Measurements from ENCODE around the gene FGD2. TPM values are rescaled to one million over a fixed set of nuclear protein-coding genes. Genes with fewer than 3 reads are reported as not detected.

The FGD2 gene
- total and polyA plus RNA-seq, 2 donors (not counting 3 experiments of a cell fraction or from before 2014, with no cell fraction given), result not detected

DNA sequence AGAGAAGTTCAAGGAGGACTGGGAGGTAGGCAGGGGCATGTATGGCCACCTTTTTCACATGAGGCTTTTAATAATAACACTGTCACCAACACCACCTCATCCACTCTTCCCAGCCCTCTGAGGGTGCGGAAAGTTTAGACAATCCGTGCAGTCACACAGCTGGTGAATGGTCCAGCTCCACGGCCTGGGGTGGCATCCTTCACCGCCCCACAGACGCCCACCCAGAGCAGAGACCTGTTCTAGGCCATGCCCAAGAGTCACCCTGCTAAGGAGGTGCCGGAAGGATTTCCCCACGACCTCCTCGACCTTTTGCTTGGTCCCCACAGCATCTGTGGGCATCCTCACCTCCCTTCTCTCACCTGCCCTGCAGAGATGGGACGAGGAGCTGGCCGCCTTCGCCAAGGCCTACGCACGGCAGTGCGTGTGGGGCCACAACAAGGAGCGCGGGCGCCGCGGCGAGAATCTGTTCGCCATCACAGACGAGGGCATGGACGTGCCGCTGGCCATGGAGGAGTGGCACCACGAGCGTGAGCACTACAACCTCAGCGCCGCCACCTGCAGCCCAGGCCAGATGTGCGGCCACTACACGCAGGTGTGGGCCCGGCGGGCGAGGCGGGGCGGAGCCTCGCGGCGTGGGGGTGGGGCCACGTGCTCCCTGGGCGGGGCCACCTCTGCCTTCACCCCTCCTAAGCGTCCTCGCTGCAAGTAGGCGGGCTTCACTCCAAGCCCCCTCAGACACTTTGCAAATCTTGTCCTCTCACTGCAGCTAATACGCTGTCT lies 46.5 kb upstream of the FGD2 start:
- peaks cover 3% of the 10 kb centered on the region for H3K4me1 ChIP-seq (ENCODE audit: control insufficient read depth, extremely low read depth, insufficient read depth, low read length)
- H3K9ac ChIP-seq (replicated peaks; ENCODE audit: extremely low read depth, insufficient read depth, low read length), result no peak overlapping the region
- no peaks in the 10 kb centered on the region for H3K36me3 ChIP-seq (ENCODE audit: control insufficient read depth in 2 of 2, extremely low read depth in 1 of 2, insufficient read depth in 2 of 2, low read length in 2 of 2)
- H3K79me2 ChIP-seq (ENCODE audit: control insufficient read depth, insufficient read depth, low read length), result no peaks in the 10 kb centered on the region
- H3K9me1 ChIP-seq (replicated peaks; ENCODE audit: control insufficient read depth, extremely low read depth, insufficient read depth, low read length), result no peaks in the 10 kb centered on the region
- H2AFZ ChIP-seq (ENCODE audit: low read depth, low read length), result no peak overlapping the region
- FAIRE-seq (no peak), DNase-seq (ENCODE audit: low read depth, low spot score) (no peak)
- intact Hi-C loops (cut with micrococcal nuclease), result no loop called here
- CTCF ChIA-PET, result no interaction called here
- H3K9me3 ChIP-seq (replicated peaks; ENCODE audit: control insufficient read depth, insufficient read depth, low read length), result no peaks in the 10 kb centered on the region
- BruUV-seq (replicated peaks), result no TSS peak
- dilution Hi-C loops (cut with MboI; ENCODE audit: extremely low pct_ligation_motif_present, low sequenced_read_pairs), result no loop called here
- POLR2A ChIA-PET, result no interaction called here
- no peak for TF ChIP-seq POLR2A (IDR thresholded peaks at IDR 0.05; ENCODE audit: low read depth, low read length)
- TF ChIP-seq, protein P1, sequence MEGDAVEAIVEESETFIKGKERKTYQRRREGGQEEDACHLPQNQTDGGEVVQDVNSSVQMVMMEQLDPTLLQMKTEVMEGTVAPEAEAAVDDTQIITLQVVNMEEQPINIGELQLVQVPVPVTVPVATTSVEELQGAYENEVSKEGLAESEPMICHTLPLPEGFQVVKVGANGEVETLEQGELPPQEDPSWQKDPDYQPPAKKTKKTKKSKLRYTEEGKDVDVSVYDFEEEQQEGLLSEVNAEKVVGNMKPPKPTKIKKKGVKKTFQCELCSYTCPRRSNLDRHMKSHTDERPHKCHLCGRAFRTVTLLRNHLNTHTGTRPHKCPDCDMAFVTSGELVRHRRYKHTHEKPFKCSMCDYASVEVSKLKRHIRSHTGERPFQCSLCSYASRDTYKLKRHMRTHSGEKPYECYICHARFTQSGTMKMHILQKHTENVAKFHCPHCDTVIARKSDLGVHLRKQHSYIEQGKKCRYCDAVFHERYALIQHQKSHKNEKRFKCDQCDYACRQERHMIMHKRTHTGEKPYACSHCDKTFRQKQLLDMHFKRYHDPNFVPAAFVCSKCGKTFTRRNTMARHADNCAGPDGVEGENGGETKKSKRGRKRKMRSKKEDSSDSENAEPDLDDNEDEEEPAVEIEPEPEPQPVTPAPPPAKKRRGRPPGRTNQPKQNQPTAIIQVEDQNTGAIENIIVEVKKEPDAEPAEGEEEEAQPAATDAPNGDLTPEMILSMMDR (IDR thresholded peaks at IDR 0.05; ENCODE audit: extremely low read depth in 1 of 2, insufficient read depth in 1 of 2, low read depth in 1 of 2, low read length in 2 of 2), result no peak
- TF ChIP-seq FOS (IDR thresholded peaks at IDR 0.05; ENCODE audit: borderline replicate concordance, insufficient read depth, low read length), result no peak
- no peak for TF ChIP-seq MYC (IDR thresholded peaks at IDR 0.05; ENCODE audit: low read depth, low read length)
- no peak for TF ChIP-seq POLR2AphosphoS5 (IDR thresholded peaks at IDR 0.05; ENCODE audit: insufficient read depth, low read depth, low read length)
- TF ChIP-seq EZH2 (IDR thresholded peaks at IDR 0.05; ENCODE audit: borderline replicate concordance, low read depth, low read length, severe bottlenecking), result no peak
- TF ChIP-seq, protein P2, sequence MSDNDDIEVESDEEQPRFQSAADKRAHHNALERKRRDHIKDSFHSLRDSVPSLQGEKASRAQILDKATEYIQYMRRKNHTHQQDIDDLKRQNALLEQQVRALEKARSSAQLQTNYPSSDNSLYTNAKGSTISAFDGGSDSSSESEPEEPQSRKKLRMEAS (IDR thresholded peaks at IDR 0.05; ENCODE audit: insufficient read depth, insufficient read length), result no peak
- no peak for TF ChIP-seq GATA2 (IDR thresholded peaks at IDR 0.05; ENCODE audit: insufficient read depth, insufficient read length, low read depth, low read length)
- TF ChIP-seq JUN (IDR thresholded peaks at IDR 0.05; ENCODE audit: borderline replicate concordance, insufficient read depth, insufficient read length, low read depth), result no peak
- H3K4me3 ChIP-seq (replicated peaks in 1 of 3; ENCODE audit: insufficient read depth in 1 of 3, low read depth in 1 of 3, low read length in 3 of 3), result no peak overlapping the region
- no peak overlapping the region for H3K4me2 ChIP-seq (ENCODE audit: insufficient read depth, low read length)
- H3K27me3 ChIP-seq (ENCODE audit: control insufficient read depth in 2 of 2, insufficient read depth in 2 of 2, low read length in 2 of 2), result no peaks in the 10 kb centered on the region
- H3K27ac ChIP-seq (ENCODE audit: insufficient read depth, low read depth, low read length), result no peak overlapping the region
- H4K20me1 ChIP-seq (replicated peaks; ENCODE audit: control insufficient read depth, extremely low read depth, insufficient read depth, low read length), result no peaks in the 10 kb centered on the region

Measured in endothelial cell of umbilical vein (primary cell).